HL-60 (cell line): Measurements from ENCODE around the gene PTPRD.

Source experiments
- CTCF ChIP-seq: IDR thresholded peaks from one replicate; pipeline ENCODE4 v1.5.1; 2011; ENCODE audit warnings: low read length, control low read depth, inconsistent platforms; ENCODE audit not compliant: insufficient read depth
- POLR2AphosphoS5 ChIP-seq: IDR thresholded peaks from 2 replicates; pipeline ENCODE4 v1.6.1; 2012; ENCODE audit warnings: low read depth
- SPI1 ChIP-seq: IDR thresholded peaks from 2 replicates; pipeline ENCODE4 v1.6.1; 2012; ENCODE audit warnings: low read depth, mild to moderate bottlenecking, borderline replicate concordance
- TF ChIP-seq, protein P1 (sequence below): IDR thresholded peaks from 2 replicates; pipeline ENCODE4 v1.6.1; 2012; ENCODE audit warnings: low read depth; ENCODE audit not compliant: insufficient replicate concordance

- TF ChIP-seq CTCF (no peak), SPI1 (no peak), POLR2AphosphoS5 (no peak)
- TF ChIP-seq, protein P1, sequence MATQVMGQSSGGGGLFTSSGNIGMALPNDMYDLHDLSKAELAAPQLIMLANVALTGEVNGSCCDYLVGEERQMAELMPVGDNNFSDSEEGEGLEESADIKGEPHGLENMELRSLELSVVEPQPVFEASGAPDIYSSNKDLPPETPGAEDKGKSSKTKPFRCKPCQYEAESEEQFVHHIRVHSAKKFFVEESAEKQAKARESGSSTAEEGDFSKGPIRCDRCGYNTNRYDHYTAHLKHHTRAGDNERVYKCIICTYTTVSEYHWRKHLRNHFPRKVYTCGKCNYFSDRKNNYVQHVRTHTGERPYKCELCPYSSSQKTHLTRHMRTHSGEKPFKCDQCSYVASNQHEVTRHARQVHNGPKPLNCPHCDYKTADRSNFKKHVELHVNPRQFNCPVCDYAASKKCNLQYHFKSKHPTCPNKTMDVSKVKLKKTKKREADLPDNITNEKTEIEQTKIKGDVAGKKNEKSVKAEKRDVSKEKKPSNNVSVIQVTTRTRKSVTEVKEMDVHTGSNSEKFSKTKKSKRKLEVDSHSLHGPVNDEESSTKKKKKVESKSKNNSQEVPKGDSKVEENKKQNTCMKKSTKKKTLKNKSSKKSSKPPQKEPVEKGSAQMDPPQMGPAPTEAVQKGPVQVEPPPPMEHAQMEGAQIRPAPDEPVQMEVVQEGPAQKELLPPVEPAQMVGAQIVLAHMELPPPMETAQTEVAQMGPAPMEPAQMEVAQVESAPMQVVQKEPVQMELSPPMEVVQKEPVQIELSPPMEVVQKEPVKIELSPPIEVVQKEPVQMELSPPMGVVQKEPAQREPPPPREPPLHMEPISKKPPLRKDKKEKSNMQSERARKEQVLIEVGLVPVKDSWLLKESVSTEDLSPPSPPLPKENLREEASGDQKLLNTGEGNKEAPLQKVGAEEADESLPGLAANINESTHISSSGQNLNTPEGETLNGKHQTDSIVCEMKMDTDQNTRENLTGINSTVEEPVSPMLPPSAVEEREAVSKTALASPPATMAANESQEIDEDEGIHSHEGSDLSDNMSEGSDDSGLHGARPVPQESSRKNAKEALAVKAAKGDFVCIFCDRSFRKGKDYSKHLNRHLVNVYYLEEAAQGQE, result no peak
Measured at GRCh38 chr9:9963841-9964240, 649.0 kb downstream of the PTPRD start.
